DOHH2 (cell line): ENCODE measurements around the gene FGF22.

Source experiments
- H3F3A ChIP-seq: fragments of 200-600 bp; sonication (generic), shearing (Covaris generic); 2 replicates; pipeline ENCODE4 v1.6.0; 2016; ENCODE audit warnings: antibody characterized with exemption, mild to moderate bottlenecking; ENCODE audit not compliant: control insufficient read depth, insufficient read depth
- H3K27ac ChIP-seq: fragments of 200-600 bp; sonication (generic); 2 replicates; pipeline ENCODE4 v1.5.1; 2014; ENCODE audit warnings: low read depth, mild to moderate bottlenecking, low read length, moderate library complexity
- H3K27me3 ChIP-seq: fragments of 200-600 bp; sonication (generic); 2 replicates; pipeline ENCODE4 v1.6.1; 2014; ENCODE audit warnings: mild to moderate bottlenecking, low read length, mixed read lengths; ENCODE audit not compliant: control insufficient read depth
- H3K36me3 ChIP-seq: fragments of 200-600 bp; sonication (generic); 2 replicates; pipeline ENCODE4 v1.6.1; 2014; ENCODE audit warnings: mild to moderate bottlenecking, low read length, moderate library complexity, mixed read lengths; ENCODE audit not compliant: control insufficient read depth
- H3K4me1 ChIP-seq: fragments of 200-600 bp; sonication (generic); 2 replicates; pipeline ENCODE4 v1.6.1; 2014; ENCODE audit warnings: mild to moderate bottlenecking, low read length, mixed read lengths; ENCODE audit not compliant: control insufficient read depth
- H3K4me2 ChIP-seq: fragments of 200-600 bp; sonication (generic); 2 replicates; pipeline ENCODE4 v1.6.0; 2014; ENCODE audit warnings: mild to moderate bottlenecking, low read length, moderate library complexity
- H3K4me3 ChIP-seq: fragments of 200-600 bp; sonication (generic); 2 replicates; pipeline ENCODE4 v1.5.1; 2014; ENCODE audit warnings: mild to moderate bottlenecking, low read length, mixed read lengths
- H3K79me2 ChIP-seq: fragments of 200-600 bp; sonication (generic); 2 replicates; pipeline ENCODE4 v1.6.1; 2014; ENCODE audit warnings: mild to moderate bottlenecking, low read length, mixed read lengths; ENCODE audit not compliant: control insufficient read depth
- H3K9me2 ChIP-seq: fragments of 200-600 bp; sonication (generic); replicated peaks from 2 replicates; pipeline ENCODE4 v1.6.1; 2014; ENCODE audit warnings: mild to moderate bottlenecking, low read length, mixed read lengths; ENCODE audit not compliant: control insufficient read depth
- H3K9me3 ChIP-seq: fragments of 200-600 bp; sonication (generic); 2 replicates; pipeline ENCODE4 v1.6.1; 2014; ENCODE audit warnings: antibody characterized with exemption, low read length, mixed read lengths; ENCODE audit not compliant: control insufficient read depth, insufficient read depth
- H4K20me1 ChIP-seq: fragments of 200-600 bp; sonication (generic); 2 replicates; pipeline ENCODE4 v1.6.0; 2014; ENCODE audit warnings: low read depth, mild to moderate bottlenecking, antibody characterized with exemption, low read length, moderate library complexity; ENCODE audit not compliant: control insufficient read depth, insufficient read depth
- EZH2phosphoT487 ChIP-seq: fragments of 200-600 bp; sonication (generic); IDR thresholded peaks from 2 replicates; pipeline ENCODE4 v1.6.1; 2017; ENCODE audit warnings: borderline replicate concordance, mild to moderate bottlenecking, antibody characterized with exemption, low read length, moderate library complexity, mixed read lengths
- TF ChIP-seq, protein P1 (sequence below): fragments of 200-600 bp; sonication (generic); IDR thresholded peaks from one replicate; pipeline ENCODE4 v1.5.1; 2014; ENCODE audit warnings: antibody characterized with exemption, mild to moderate bottlenecking, low read depth, low read length; ENCODE audit not compliant: poor library complexity, severe bottlenecking

Gene FGF22

DNA sequence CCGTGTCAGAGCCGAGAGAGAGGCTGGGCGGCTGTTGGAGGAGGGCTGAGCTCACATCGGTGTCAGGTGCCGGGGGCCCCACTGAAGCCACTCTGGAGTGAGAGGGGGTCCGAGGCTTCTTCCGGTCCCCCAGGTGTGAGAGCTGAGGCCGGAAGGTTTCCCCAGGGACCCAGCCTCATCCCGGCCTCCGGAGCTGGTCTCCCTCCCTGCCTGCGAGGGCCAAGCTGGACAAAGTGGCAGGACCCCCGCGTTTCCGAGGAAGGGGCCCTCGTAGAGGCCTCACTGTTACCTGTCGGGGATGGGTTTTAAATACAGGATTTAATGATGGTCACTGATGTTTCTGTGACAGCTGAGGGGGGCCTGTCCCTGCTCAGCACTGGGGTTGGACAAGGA, 43.4 kb upstream of the FGF22 start:
- H4K20me1 ChIP-seq: 0 out of 2 replicates have a peak, but pooled peaks cover under 1% of the 10 kb centered on the region
- no peak overlapping the region for H3K4me2 ChIP-seq
- no peaks in the 10 kb centered on the region for H3K9me3 ChIP-seq
- H3F3A ChIP-seq: no peaks in the 10 kb centered on the region
- no peaks in the 10 kb centered on the region for H3K79me2 ChIP-seq
- H3K27me3 ChIP-seq: peaks cover 1% of the 10 kb centered on the region
- no peak overlapping the region for H3K4me3 ChIP-seq
- TF ChIP-seq, protein P1, sequence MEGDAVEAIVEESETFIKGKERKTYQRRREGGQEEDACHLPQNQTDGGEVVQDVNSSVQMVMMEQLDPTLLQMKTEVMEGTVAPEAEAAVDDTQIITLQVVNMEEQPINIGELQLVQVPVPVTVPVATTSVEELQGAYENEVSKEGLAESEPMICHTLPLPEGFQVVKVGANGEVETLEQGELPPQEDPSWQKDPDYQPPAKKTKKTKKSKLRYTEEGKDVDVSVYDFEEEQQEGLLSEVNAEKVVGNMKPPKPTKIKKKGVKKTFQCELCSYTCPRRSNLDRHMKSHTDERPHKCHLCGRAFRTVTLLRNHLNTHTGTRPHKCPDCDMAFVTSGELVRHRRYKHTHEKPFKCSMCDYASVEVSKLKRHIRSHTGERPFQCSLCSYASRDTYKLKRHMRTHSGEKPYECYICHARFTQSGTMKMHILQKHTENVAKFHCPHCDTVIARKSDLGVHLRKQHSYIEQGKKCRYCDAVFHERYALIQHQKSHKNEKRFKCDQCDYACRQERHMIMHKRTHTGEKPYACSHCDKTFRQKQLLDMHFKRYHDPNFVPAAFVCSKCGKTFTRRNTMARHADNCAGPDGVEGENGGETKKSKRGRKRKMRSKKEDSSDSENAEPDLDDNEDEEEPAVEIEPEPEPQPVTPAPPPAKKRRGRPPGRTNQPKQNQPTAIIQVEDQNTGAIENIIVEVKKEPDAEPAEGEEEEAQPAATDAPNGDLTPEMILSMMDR: no peak
- TF ChIP-seq EZH2phosphoT487: no peak
- no peak overlapping the region for H3K27ac ChIP-seq
- H3K9me2 ChIP-seq: no peaks in the 10 kb centered on the region
- H3K4me1 ChIP-seq: no peaks in the 10 kb centered on the region
- H3K36me3 ChIP-seq: no peaks in the 10 kb centered on the region

DNA sequence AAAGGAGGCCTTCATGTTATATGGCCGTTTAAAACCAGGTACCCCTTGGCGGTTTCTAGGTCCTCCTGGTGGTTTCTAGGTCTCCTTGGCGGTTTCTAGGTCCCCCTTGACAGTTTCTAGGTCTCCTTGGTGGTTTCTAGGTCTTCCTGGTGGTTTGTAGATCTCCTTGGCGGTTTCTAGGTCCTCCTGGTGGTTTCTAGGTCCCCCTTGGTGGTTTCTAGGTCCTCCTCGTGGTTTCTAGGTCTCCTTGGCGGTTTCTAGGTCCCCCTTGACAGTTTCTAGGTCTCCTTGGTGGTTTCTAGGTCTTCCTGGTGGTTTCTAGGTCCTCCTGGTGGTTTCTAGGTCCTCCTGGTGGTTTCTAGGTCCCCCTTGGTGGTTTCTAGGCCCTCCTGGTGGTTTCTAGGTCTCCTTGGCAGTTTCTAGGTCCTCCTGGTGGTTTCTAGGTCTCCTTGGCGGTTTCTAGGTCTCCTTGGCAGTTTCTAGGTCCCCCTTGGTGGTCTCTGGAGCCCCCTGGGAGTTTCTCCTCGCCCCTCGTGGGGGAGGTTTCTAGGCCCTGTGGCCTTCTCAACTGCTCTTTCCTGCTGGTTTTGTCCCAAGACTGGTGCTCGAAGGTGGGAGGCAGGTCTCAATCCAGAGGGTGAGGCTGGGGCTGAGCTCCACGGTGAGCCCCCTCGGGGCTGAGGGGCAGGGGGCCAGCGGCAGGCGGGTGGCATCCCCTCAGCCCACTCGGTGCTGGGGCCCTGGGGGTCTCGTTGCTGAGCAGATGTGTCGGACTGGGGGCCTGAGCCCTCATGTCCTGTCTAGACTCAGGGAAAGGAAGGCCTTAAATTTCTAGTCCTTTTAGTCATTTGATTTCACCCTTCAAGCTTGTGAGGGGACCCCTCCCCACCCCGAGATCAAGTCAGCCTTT, 42.0 kb upstream of the FGF22 start:
- Histone ChIP-seq H3K27me3 (no peaks in the 10 kb centered on the region), H3K9me2 (no peaks in the 10 kb centered on the region), H3K4me3 (no peak overlapping the region), H3F3A (no peaks in the 10 kb centered on the region), H3K27ac (no peak overlapping the region), H3K4me2 (no peak overlapping the region), H3K36me3 (no peaks in the 10 kb centered on the region), H3K4me1 (no peaks in the 10 kb centered on the region), H3K9me3 (no peaks in the 10 kb centered on the region), H3K79me2 (no peaks in the 10 kb centered on the region), H4K20me1 (no peaks in the 10 kb centered on the region)
- TF ChIP-seq EZH2phosphoT487: no peak
- TF ChIP-seq, protein P1: no peak

DNA sequence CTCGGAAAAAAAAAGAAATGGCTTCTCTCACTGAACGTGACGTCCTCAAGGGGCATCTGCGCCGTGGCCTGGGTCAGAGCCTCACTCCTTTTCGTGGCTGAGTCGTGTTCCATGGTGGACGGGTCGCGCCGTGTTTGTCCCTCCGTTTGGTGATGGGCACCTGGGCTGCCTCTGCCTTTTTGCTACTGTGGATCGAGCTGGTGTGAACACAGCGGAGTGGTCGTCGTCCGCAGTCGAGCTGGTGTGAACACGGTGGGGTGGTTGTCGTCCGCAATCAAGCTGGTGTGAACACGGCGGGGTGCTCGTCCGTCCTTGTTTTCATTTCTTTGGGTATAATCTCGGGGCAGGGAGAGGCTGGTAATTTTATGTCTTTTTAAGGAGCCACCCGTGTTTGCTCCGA, 38.4 kb upstream of the FGF22 start:
- H3K9me3 ChIP-seq: no peaks in the 10 kb centered on the region
- H3K4me1 ChIP-seq: no peaks in the 10 kb centered on the region
- H3K79me2 ChIP-seq: no peaks in the 10 kb centered on the region
- no peaks in the 10 kb centered on the region; the same call in 1 of the 2 replicates for H3F3A ChIP-seq
- no peaks in the 10 kb centered on the region for H4K20me1 ChIP-seq
- no peak overlapping the region for H3K27ac ChIP-seq
- H3K4me2 ChIP-seq: no peak overlapping the region
- no peaks in the 10 kb centered on the region for H3K36me3 ChIP-seq
- no peaks in the 10 kb centered on the region for H3K27me3 ChIP-seq
- TF ChIP-seq, protein P1: no peak
- no peak for TF ChIP-seq EZH2phosphoT487
- H3K9me2 ChIP-seq: no peaks in the 10 kb centered on the region
- H3K4me3 ChIP-seq: no peak overlapping the region
